Esophagus squamous epithelium (tissue), 4 donors: ENCODE measurements around the gene ADIRF.

Experiments used
- POLR2A ChIP-seq, 4 donors: fragments of 450-650 bp; IDR thresholded peaks; one replicate each; pipeline ENCODE4 v1.6.1; 2017; ENCODE audit warnings: antibody characterized with exemption in 4 of 4, mild to moderate bottlenecking in 4 of 4, moderate library complexity in 3 of 4
- TF ChIP-seq, protein P1 (sequence below), 6 experiments: fragments of 450-650 bp in 4 of 6; fragments of 200-600 bp in 2 of 6; sonication (generic) in 2 of 6; IDR thresholded peaks; one replicate each; pipeline ENCODE4 v1.5.1; 2016 to 2019; ENCODE audit warnings: antibody characterized with exemption in 6 of 6, mild to moderate bottlenecking in 4 of 6, moderate library complexity in 4 of 6

DNA sequence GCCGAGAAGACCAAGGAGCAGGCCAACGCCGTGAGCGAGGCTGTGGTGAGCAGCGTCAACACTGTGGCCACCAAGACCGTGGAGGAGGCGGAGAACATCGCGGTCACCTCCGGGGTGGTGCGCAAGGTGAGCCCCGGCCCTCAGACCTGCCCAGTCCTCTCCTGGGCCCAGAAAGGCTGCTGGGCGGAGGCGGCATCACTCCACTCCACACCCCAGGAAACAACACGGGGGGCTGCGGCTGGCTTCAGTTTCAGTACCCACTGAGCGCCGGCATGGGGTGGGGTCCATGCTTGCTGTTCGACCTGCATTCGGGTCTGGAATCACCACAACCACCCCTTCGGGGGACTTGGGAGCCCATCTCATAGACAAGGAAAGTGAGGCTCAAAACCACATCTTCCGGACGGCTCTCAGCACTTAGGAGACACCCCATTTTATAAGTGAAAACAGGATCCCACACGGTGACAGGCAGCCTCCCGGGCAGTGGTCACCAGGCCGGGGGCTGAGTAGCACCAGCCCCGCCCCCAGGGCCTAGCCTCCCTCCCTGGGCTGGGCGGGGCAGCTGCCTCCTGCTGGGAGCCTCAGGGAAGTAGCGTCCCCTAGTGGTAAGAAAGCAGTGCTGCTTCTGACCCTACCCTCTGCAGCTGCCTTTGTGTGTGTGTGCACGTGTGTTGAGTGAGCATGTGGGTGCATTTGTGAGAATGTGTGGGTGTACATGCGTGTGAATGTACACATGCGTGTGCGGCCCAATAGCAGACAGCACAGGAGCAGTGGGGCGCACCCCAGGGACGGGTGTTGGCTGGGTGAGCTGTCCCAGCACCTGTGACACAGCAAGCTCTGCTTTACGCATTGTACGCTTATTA lies 8.0 kb upstream of the ADIRF start:
- TF ChIP-seq, protein P1, sequence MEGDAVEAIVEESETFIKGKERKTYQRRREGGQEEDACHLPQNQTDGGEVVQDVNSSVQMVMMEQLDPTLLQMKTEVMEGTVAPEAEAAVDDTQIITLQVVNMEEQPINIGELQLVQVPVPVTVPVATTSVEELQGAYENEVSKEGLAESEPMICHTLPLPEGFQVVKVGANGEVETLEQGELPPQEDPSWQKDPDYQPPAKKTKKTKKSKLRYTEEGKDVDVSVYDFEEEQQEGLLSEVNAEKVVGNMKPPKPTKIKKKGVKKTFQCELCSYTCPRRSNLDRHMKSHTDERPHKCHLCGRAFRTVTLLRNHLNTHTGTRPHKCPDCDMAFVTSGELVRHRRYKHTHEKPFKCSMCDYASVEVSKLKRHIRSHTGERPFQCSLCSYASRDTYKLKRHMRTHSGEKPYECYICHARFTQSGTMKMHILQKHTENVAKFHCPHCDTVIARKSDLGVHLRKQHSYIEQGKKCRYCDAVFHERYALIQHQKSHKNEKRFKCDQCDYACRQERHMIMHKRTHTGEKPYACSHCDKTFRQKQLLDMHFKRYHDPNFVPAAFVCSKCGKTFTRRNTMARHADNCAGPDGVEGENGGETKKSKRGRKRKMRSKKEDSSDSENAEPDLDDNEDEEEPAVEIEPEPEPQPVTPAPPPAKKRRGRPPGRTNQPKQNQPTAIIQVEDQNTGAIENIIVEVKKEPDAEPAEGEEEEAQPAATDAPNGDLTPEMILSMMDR (IDR thresholded peaks at IDR 0.05), result peak; percentile 33 to 95 (median 88)
- no peak for TF ChIP-seq POLR2A (IDR thresholded peaks at IDR 0.05)
